ENCODE results near the gene ERMP1.

GRCh38 chr9:5801739-5802113 is 31.2 kb downstream of the ERMP1 start:
- no peak for TF ChIP-seq CTCF (IDR thresholded peaks at IDR 0.05; ENCODE audit: low read length)
- TF ChIP-seq EZH2 (IDR thresholded peaks at IDR 0.05; ENCODE audit: borderline replicate concordance, low read length) = no peak
